K562 (cell line): Measurements from ENCODE around the gene PREB. TPM values are rescaled to one million over a fixed set of nuclear protein-coding genes. Genes with fewer than 3 reads are reported as not detected.

ENCODE experiments used
- BRCA1 ChIP-seq, 2 experiments: fragments of 450-650 bp in 1 of 2; sonication (generic) in 1 of 2; formaldehyde crosslinking in 1 of 2; IDR thresholded peaks; 2 replicates each; pipeline versions ENCODE4 v1.5.0 to v1.6.1; 2017 to 2020; ENCODE audit warnings: mild to moderate bottlenecking in 1 of 2, missing genetic modification reagents in 1 of 2
- CCAR2 ChIP-seq: fragments of 200-400 bp; formaldehyde crosslinking; IDR thresholded peaks from 2 replicates; pipeline ENCODE4 v1.6.1; 2017; ENCODE audit warnings: mild to moderate bottlenecking, low read depth, low read length
- ERF ChIP-seq: fragments of 450-650 bp; formaldehyde crosslinking; IDR thresholded peaks from 2 replicates; pipeline ENCODE4 v1.4.0; 2020; ENCODE audit warnings: mild to moderate bottlenecking, mixed read lengths
- GTF3C2 ChIP-seq: IDR thresholded peaks from 3 replicates; pipeline ENCODE4 v1.6.1; 2011; ENCODE audit warnings: borderline replicate concordance, mild to moderate bottlenecking, moderate library complexity; ENCODE audit not compliant: insufficient read length; ENCODE audit errors: extremely low read depth
- NR1H2 ChIP-seq: sonication (generic); formaldehyde crosslinking; IDR thresholded peaks from 2 replicates; pipeline ENCODE4 v1.4.0; 2020; ENCODE audit warnings: mild to moderate bottlenecking, missing genetic modification reagents
- POU5F1 ChIP-seq: fragments of 150-350 bp; IDR thresholded peaks from 2 replicates; pipeline ENCODE4 v1.6.1; 2014; ENCODE audit warnings: borderline replicate concordance, low read length, low read depth, mild to moderate bottlenecking; ENCODE audit not compliant: partially characterized antibody
- RBBP5 ChIP-seq: fragments of 200-600 bp; sonication (generic); IDR thresholded peaks from 2 replicates; pipeline ENCODE4 v1.6.1; 2012; ENCODE audit warnings: borderline replicate concordance, mild to moderate bottlenecking, low read length, control low read depth, inconsistent platforms; ENCODE audit not compliant: insufficient read depth, poor library complexity, severe bottlenecking
- RBFOX2 ChIP-seq: fragments of 200-400 bp; formaldehyde crosslinking; IDR thresholded peaks from 2 replicates; pipeline ENCODE4 v1.6.1; 2017; ENCODE audit warnings: low read depth, mild to moderate bottlenecking, low read length, moderate library complexity
- TAL1 ChIP-seq: fragments of 450-650 bp; IDR thresholded peaks from 2 replicates; pipeline ENCODE4 v1.6.1; 2016; ENCODE audit warnings: mild to moderate bottlenecking
- ZEB2 ChIP-seq: fragments of 450-650 bp; IDR thresholded peaks from 2 replicates; pipeline ENCODE4 v1.6.1; 2016
- ZNF274 ChIP-seq: IDR thresholded peaks from 2 replicates; pipeline ENCODE4 v1.6.1; 2011; ENCODE audit warnings: low read depth, mild to moderate bottlenecking, low read length, moderate library complexity, borderline replicate concordance
- ZNF395 ChIP-seq: fragments of 200-800 bp; sonication (Bioruptor generic); IDR thresholded peaks from 2 replicates; pipeline ENCODE4 v1.6.1; 2017; ENCODE audit warnings: missing genetic modification characterization, missing compliant biosample characterization
- ZNF436 ChIP-seq: fragments of 250-450, 450-650 bp; sonication (Bioruptor Pico); formaldehyde crosslinking; IDR thresholded peaks from 2 replicates; pipeline ENCODE4 v1.7.0; 2020; ENCODE audit warnings: mild to moderate bottlenecking
- ZNF780A ChIP-seq: fragments of 250-450 bp; sonication (Bioruptor Pico); IDR thresholded peaks from 2 replicates; pipeline ENCODE4 v1.5.0; 2021; ENCODE audit warnings: mild to moderate bottlenecking
- polyA plus RNA-seq, 8 experiments: library from polyadenylated mRNA; depleted of rRNA in 4 of 8; stranded (reverse) in 5 of 8; unstranded in 3 of 8; fragments of >200 nt; fragmentation: Nextera tagmentation in 2 of 8; fragmentation: Illumina TruSeq in 1 of 8; extraction: Ambion mirVana in 2 of 8; extraction: Trizol in 1 of 8; gene quantifications; 2 replicates each; pipeline versions ENCODE4 v1.2.1 to v1.2.3, GENCODE V29; 2011 to 2014; ENCODE audit warnings: inconsistent platforms in 1 of 8, missing spikeins in 1 of 8
- total RNA-seq, 7 experiments: library from RNA; depleted of rRNA in 6 of 7; stranded (reverse); fragments of >200 nt in 6 of 7; fragmentation: Illumina TruSeq in 2 of 7; extraction: Trizol in 2 of 7; gene quantifications; 2 replicates each; pipeline versions ENCODE4 v1.2.1 to v1.2.3, GENCODE V29; 2011 to 2021; ENCODE audit warnings: low replicate concordance in 1 of 7
- TF ChIP-seq, protein P1 (sequence below): fragments of 250-450 bp; sonication (Bioruptor Pico); IDR thresholded peaks from 2 replicates; pipeline ENCODE4 v1.5.0; 2021; ENCODE audit warnings: mild to moderate bottlenecking, moderate library complexity
- TF ChIP-seq, protein P2 (sequence below): fragments of 450-650 bp; formaldehyde crosslinking; IDR thresholded peaks from 2 replicates; pipeline ENCODE4 v1.4.0; 2020; ENCODE audit warnings: mild to moderate bottlenecking, moderate library complexity

PREB gene
- total and polyA plus RNA-seq, 9 of the 15 experiments (the other 6 are each of a cell fraction or from before 2014, with no cell fraction given): 35.1 to 84.2 (median 67.2) TPM

DNA sequence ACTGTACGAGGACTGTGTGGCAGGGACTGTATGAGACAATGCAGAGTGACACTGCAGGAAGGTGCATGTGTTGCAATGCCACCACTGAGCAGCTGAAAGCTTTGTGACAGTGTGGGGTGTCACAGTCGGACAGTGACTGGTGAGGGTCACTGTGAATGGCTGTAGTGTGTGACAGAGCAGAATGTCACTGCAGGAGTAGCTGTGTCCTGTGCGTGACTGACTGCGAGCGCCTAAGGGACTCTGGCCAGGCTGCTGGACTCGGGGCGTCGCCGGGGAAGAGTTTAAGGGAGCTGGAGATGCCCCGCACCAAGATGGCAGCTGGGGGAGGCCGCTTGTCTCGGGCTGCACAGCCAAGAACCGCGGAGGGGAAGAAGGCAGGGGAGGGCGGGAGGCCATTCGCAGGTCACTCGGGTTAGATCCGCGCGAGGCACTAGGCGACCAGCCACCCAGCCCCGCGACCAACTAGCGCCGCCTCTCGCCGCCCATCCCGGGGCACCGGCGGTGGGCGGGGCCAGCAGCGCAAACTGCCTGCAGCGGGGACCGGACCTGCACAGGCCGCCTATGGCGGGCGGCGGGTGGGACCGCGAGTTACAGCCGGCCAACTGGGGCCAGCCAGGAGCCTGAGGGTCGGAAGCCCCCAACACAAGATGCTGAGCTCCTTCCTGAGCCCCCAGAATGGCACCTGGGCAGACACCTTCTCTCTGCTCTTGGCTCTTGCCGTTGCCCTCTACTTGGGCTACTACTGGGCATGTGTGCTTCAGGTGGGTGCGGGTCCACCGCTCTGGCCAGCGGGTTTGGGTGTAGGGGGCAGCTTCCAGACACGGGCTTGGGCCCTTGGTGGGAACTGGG, 10.9 kb downstream of the PREB start, which contains the start of gene ABHD1 (continued):
- no peak for TF ChIP-seq GTF3C2
- peak; percentile 54 for TF ChIP-seq RBFOX2
- TF ChIP-seq ZNF274: no peak
- TF ChIP-seq BRCA1 (IDR thresholded peaks at IDR 0.05): no peak
- TF ChIP-seq BRCA1 (CRISPR knock-in tag; IDR thresholded peaks at IDR 0.05): no peak
- no peak for TF ChIP-seq ZNF780A
- no peak for TF ChIP-seq ERF (CRISPR knock-in tag)
- no peak for TF ChIP-seq ZNF395 (CRISPR knock-in tag)
- TF ChIP-seq CCAR2: no peak
- TF ChIP-seq, protein P1, sequence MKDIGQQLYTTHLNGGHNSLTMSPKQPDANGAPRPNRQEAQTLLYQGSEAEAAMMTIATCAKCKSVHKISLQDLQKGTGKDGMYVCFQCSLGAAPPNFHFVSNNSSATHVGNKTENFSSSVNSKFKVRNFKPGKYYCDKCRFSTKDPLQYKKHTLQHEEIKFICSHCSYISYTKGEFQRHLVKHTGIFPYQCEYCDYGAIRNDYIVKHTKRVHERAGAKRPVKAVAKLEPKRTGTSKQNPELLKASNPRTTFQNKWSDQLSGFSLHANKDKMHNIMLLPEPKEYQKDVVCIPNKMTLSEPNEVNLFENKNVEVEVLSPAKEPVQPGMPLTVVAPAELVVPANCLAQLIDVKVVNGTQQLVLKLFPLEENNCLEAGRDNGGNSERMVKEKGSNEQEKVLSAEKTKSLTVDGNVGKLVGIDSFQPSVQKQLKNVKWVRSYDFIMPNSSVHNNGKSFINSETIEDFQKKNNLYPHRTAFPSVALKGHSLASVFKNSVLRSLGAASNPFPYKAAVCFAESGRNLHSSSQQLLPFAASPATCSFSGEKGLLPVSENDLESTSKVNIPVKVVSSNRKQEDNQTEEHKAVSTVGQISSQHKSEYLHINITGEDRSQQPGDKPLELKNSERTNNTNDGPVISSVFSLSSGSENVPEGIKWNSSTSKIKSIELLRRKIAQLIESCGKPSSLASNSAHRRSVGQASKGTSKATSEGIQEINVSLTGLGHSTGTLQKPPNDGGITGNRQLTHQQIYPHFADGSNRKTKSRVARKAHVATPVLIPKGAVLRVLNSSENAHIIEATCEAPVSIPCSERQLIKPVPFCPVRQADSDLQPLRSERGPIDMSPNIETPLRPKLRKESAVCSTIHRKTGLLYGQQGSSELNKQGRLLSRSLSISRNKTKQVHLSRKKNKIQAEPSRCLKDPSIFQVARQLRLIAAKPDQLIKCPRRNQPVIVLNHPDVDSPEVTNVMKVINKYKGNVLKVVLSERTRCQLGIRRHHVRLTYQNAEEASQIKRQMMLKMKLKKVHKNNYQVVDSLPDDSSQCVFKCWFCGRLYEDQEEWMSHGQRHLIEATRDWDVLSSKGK (CRISPR knock-in tag): no peak
- TF ChIP-seq ZEB2: no peak
- TF ChIP-seq TAL1: no peak
- TF ChIP-seq, protein P2, sequence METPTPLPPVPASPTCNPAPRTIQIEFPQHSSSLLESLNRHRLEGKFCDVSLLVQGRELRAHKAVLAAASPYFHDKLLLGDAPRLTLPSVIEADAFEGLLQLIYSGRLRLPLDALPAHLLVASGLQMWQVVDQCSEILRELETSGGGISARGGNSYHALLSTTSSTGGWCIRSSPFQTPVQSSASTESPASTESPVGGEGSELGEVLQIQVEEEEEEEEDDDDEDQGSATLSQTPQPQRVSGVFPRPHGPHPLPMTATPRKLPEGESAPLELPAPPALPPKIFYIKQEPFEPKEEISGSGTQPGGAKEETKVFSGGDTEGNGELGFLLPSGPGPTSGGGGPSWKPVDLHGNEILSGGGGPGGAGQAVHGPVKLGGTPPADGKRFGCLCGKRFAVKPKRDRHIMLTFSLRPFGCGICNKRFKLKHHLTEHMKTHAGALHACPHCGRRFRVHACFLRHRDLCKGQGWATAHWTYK (CRISPR knock-in tag): 0 out of 2 replicates have a peak, but pooled peaks have one; percentile 55
- peak; percentile 80 for TF ChIP-seq RBBP5
- no peak for TF ChIP-seq ZNF436
- no peak for TF ChIP-seq POU5F1
- TF ChIP-seq NR1H2: no peak
